Tibial nerve (tissue), 4 donors: ENCODE data around the gene RNF213.

Experiments
- CTCF ChIP-seq, 5 experiments: fragments of 200-600 bp in 3 of 5; fragments of 450-650 bp in 2 of 5; sonication (generic) in 3 of 5; IDR thresholded peaks; one replicate each; pipeline ENCODE4 v1.5.1; 2016 to 2019; ENCODE audit warnings: antibody characterized with exemption in 5 of 5, mild to moderate bottlenecking in 3 of 5, moderate library complexity in 2 of 5
- EP300 ChIP-seq, 2 donors: sonication (generic); formaldehyde crosslinking; IDR thresholded peaks; one replicate each; pipeline ENCODE4 v1.6.1; 2017; ENCODE audit warnings: antibody characterized with exemption in 2 of 2, mild to moderate bottlenecking in 1 of 2
- POLR2A ChIP-seq, 2 donors: fragments of 450-650 bp; IDR thresholded peaks; one replicate each; pipeline ENCODE4 v1.6.1; 2017; ENCODE audit warnings: antibody characterized with exemption in 2 of 2, mild to moderate bottlenecking in 2 of 2, moderate library complexity in 2 of 2

DNA sequence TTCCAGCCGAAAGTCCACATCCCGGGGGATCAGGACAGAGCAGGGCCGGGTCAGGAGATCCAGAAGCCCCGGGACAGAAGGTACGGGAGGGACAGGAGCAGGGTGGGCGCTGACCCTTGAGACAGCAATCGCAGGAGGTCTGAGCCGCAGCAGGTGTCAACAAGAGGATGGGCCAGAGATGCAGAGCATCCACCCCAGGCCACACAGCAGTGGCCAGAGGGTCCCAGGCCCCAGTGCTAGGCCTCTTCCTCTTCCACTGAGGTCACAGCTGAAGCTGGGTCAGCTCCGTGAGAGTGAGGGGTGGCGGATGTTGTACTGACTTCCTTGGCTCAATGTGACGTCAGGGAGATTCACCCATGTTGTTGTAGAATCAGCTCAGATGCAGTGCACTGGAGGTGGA lies 8.7 kb upstream of the RNF213 start:
- TF ChIP-seq CTCF (IDR thresholded peaks at IDR 0.05) (no peak), POLR2A (IDR thresholded peaks at IDR 0.05) (no peak), EP300 (IDR thresholded peaks at IDR 0.05) (no peak)
